HG03196 (cell line): ENCODE data around the gene KLF6.
"Not testable (repeated sequence)": the region's sequence is repeated elsewhere in the genome, so short reads cannot be mapped to it uniquely, and the experiment has no call there.

ENCODE experiments used
- ATAC-seq: cut with Tn5 transposase; IDR thresholded peaks from one replicate; pipeline ENCODE4 v1.9.1; 2021; ENCODE audit not compliant: unreplicated experiment

KLF6 gene

GRCh38 chr10:3735175-3735574, 49.8 kb downstream of the KLF6 start:
- ATAC-seq = no peak

GRCh38 chr10:3734111-3734510, 50.9 kb downstream of the KLF6 start:
- no peak for ATAC-seq

- ATAC-seq = not testable (repeated sequence)
These were observed 52.8 kb downstream of the KLF6 start for GRCh38 chr10:3732183-3732582.

- ATAC-seq = no peak
These were observed 55.5 kb downstream of the KLF6 start for GRCh38 chr10:3729397-3729976.

- ATAC-seq = no peak
These were observed 56.4 kb downstream of the KLF6 start for GRCh38 chr10:3728563-3728962.

- ATAC-seq = no peak
These were observed 57.7 kb downstream of the KLF6 start for GRCh38 chr10:3727268-3727667.
